Left lung (tissue), 10 donors: ENCODE data around the gene CCDC85A. TPM values are rescaled to one million over a fixed set of nuclear protein-coding genes. Genes with fewer than 3 reads are reported as not detected.
A peak's percentile ranks its signal among the peaks of the same experiment; 100 is the strongest.

Source experiments
- ATAC-seq: fragments of 200-7000 bp; cut with Tn5 transposase; one replicate; pipeline ENCODE4 v1.9.1; 2020; ENCODE audit warnings: moderate library complexity
- DNase-seq, 4 donors: peaks; one replicate each; pipeline ENCODE4 v3.0.0-alpha.2; 2013 to 2020
- H3K27ac ChIP-seq, 2 donors: fragments of 200-600 bp; sonication (generic) in 1 of 2; one replicate each; pipeline versions ENCODE4 v1.5.0 to v1.8.0; 2020 to 2021
- H3K27me3 ChIP-seq, 2 donors: fragments of 200-600 bp; sonication (generic) in 1 of 2; one replicate each; pipeline versions ENCODE4 v1.5.0 to v1.8.0; 2020 to 2021
- H3K36me3 ChIP-seq, 2 donors: fragments of 200-600 bp; sonication (generic) in 1 of 2; one replicate each; pipeline versions ENCODE4 v1.5.0 to v1.8.0; 2020 to 2021
- H3K4me1 ChIP-seq, 2 donors: fragments of 200-600 bp; one replicate each; pipeline ENCODE4 v1.8.0; 2021
- H3K4me3 ChIP-seq, 2 donors: fragments of 200-600 bp; sonication (generic) in 1 of 2; one replicate each; pipeline versions ENCODE4 v1.5.0 to v1.8.0; 2020 to 2021; ENCODE audit warnings: mild to moderate bottlenecking in 1 of 2
- H3K9me3 ChIP-seq, 2 donors: fragments of 200-600 bp; sonication (generic) in 1 of 2; one replicate each; pipeline versions ENCODE4 v1.5.0 to v1.8.0; 2020 to 2021
- intact Hi-C, 2 donors: fragments of 100-400 bp; cut with DNase I; formaldehyde crosslinking; loops; one replicate each; pipeline versions ENCODE4 v1.11.2 to v1.14.2; 2022
- polyA plus RNA-seq, 6 donors: library from polyadenylated mRNA; unstranded; fragments of 120-200 nt; gene quantifications; one replicate each; pipeline ENCODE4 v1.2.1, GENCODE V29; 2013; ENCODE audit not compliant: insufficient read length in 6 of 6
- total RNA-seq, 2 donors: library from RNA; stranded (reverse); fragmentation: NEBNext Ultra II Directional; extraction: Animal tissue kit (Norgen Biotek cat#: 25700); gene quantifications; one replicate each; pipeline ENCODE4 v1.2.1, GENCODE V29; 2021
- TF ChIP-seq, protein P1 (sequence below), 2 donors: fragments of 200-600 bp; sonication (generic) in 1 of 2; IDR thresholded peaks; one replicate each; pipeline versions ENCODE4 v1.5.0 to v1.8.0; 2021; ENCODE audit warnings: antibody characterized with exemption in 2 of 2
- donor health status: DM: no; HTN: yes; CAD: no.
- donor health status: DM: no; HTN: no; CAD: no.

The CCDC85A gene
- total and polyA plus RNA-seq, 8 donors = 1.2 to 8.7 (median 2.2) TPM

GRCh38 chr2:56182420-56182819, 1.4 kb upstream of the CCDC85A start:
- TF ChIP-seq, protein P1, sequence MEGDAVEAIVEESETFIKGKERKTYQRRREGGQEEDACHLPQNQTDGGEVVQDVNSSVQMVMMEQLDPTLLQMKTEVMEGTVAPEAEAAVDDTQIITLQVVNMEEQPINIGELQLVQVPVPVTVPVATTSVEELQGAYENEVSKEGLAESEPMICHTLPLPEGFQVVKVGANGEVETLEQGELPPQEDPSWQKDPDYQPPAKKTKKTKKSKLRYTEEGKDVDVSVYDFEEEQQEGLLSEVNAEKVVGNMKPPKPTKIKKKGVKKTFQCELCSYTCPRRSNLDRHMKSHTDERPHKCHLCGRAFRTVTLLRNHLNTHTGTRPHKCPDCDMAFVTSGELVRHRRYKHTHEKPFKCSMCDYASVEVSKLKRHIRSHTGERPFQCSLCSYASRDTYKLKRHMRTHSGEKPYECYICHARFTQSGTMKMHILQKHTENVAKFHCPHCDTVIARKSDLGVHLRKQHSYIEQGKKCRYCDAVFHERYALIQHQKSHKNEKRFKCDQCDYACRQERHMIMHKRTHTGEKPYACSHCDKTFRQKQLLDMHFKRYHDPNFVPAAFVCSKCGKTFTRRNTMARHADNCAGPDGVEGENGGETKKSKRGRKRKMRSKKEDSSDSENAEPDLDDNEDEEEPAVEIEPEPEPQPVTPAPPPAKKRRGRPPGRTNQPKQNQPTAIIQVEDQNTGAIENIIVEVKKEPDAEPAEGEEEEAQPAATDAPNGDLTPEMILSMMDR (IDR thresholded peaks at IDR 0.05) = no peak
- intact Hi-C loops = loop anchor here in 1 of 2 donors (5.0 kb wide), 1 partner anchor 570 kb away; no protein-coding TSS in a partner anchor

DNA sequence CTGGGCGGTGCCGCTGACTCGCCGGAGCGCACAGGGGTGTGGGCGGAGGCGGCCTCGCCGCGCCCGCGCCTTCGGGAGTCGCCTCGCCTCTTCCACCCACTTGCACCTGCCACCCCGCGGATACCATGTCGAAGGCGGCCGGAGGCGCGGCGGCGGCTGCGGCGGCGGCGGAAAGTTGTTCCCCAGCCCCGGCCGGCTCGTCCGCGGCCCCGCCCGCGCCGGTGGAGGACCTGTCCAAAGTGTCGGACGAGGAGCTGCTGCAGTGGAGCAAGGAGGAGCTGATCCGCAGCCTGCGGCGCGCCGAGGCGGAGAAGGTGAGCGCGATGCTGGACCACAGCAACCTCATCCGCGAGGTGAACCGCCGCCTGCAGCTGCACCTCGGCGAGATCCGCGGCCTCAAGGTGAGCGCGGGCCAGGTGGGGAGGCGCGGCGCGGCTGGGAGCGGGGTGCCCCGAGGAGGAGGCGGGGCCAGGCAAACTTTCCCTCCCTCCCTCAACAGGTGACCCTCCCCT, 766 bp downstream of the CCDC85A start:
- Histone ChIP-seq H3K4me3 (peak overlapping the region; percentile 53 to 61), H3K27ac (peak overlapping the region; percentile 74 to 76), H3K36me3 (no peaks in the 10 kb centered on the region), H3K27me3 (peaks cover 0 to 56% of the 10 kb centered on the region in 2 donors), H3K4me1 (peaks cover 0 to 35% of the 10 kb centered on the region in 2 donors), H3K9me3 (no peaks in the 10 kb centered on the region)
- intact Hi-C loops = loop anchor here in 1 of 2 donors (5.0 kb wide), 1 partner anchor 568 kb away; no protein-coding TSS in a partner anchor
- TF ChIP-seq, protein P1 (IDR thresholded peaks at IDR 0.05) = no peak
- ATAC-seq = peak; percentile 60
- DNase-seq = peak in 3 of 4 donors; percentile 7 to 85 (median 34)

More at GRCh38 chr2:56182420-56182819, 1.4 kb upstream of the CCDC85A start:
- no peak for ATAC-seq
- Histone ChIP-seq H3K36me3 (no peaks in the 10 kb centered on the region), H3K9me3 (no peaks in the 10 kb centered on the region), H3K27ac (no peak overlapping the region), H3K4me3 (no peak overlapping the region), H3K4me1 (peaks cover 0 to 30% of the 10 kb centered on the region in 2 donors), H3K27me3 (peaks cover 0 to 57% of the 10 kb centered on the region in 2 donors)
- no peak for DNase-seq

DNA sequence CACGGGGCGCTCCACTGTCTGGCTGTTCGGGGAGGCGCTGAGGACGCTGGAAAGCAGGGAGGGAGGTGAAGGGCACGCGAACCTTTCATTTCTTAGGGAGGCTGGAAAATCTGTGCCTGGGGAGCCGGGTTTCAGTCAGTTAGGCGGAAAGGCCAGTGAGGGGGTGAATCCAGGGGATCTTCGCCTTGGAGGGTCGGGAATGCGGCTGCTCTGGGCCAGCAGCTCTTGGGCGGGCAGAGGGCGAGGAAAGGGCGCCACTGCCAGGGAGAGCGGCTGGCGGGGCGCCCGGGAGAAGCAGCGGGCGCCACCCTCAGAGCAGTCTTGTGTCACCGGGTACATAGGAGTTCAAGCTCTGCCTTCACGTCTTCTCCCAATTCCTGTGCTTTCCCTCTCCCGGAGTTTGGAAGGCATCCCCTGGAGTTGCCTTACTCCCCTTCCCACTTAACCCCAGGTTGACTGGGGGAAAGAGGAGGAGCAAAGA, 1.4 kb downstream of the CCDC85A start:
- TF ChIP-seq, protein P1 (IDR thresholded peaks at IDR 0.05) = no peak
- intact Hi-C loops = no loop called here
- H3K9me3 ChIP-seq = no peaks in the 10 kb centered on the region
- DNase-seq = peak in 3 of 4 donors; percentile 26 to 80 (median 37)
- H3K36me3 ChIP-seq = no peaks in the 10 kb centered on the region
- H3K27me3 ChIP-seq = peaks cover 0 to 54% of the 10 kb centered on the region in 2 donors
- peaks cover 0 to 35% of the 10 kb centered on the region in 2 donors for H3K4me1 ChIP-seq
- peak overlapping the region; percentile 53 to 61 for H3K4me3 ChIP-seq
- H3K27ac ChIP-seq = peak overlapping the region; percentile 74 to 76
- peak; percentile 64 for ATAC-seq

- intact Hi-C loops = no loop called here
- TF ChIP-seq, protein P1 (IDR thresholded peaks at IDR 0.05) = peak; percentile 21 to 52
- Histone ChIP-seq H3K36me3 (no peaks in the 10 kb centered on the region), H3K27ac (peak overlapping the region; percentile 74 to 76), H3K4me1 (peaks cover 0 to 35% of the 10 kb centered on the region in 2 donors), H3K27me3 (peaks cover 0 to 54% of the 10 kb centered on the region in 2 donors), H3K9me3 (no peaks in the 10 kb centered on the region), H3K4me3 (peak overlapping the region; percentile 53 to 61)
- DNase-seq (peak in 3 of 4 donors; percentile 23 to 69 (median 57)), ATAC-seq (peak; percentile 63)
Observed at GRCh38 chr2:56185582-56186046, 1.8 kb downstream of the CCDC85A start.

DNA sequence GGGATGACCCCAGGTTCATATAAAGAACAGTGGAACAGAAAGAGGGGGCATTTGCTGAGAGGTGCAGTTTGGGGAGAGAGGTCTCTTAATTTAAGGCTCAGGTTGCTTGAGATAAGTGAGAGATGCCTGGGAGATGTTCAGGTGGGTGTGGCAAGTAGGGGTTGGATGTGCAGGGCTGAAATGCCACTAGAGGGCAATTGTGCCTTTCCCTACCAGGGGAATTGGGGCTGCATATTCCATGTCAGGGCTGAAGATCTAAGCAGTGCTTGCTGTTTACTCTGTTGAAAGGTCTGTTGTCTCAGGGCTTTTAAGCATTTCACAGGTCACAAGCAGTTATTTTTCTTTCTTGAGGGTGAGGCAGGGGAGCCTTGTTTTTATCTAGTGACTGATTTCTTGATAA, 7.8 kb downstream of the CCDC85A start:
- peaks cover 0 to 5% of the 10 kb centered on the region in 2 donors for H3K4me1 ChIP-seq
- H3K9me3 ChIP-seq = no peaks in the 10 kb centered on the region
- H3K36me3 ChIP-seq = no peaks in the 10 kb centered on the region
- peak in 1 of 4 donors; percentile 11 for DNase-seq
- no peak overlapping the region for H3K4me3 ChIP-seq
- intact Hi-C loops = no loop called here
- peaks cover 0 to 11% of the 10 kb centered on the region in 2 donors for H3K27me3 ChIP-seq
- H3K27ac ChIP-seq = no peak overlapping the region
- TF ChIP-seq, protein P1 (IDR thresholded peaks at IDR 0.05) = peak; percentile 29 to 36
- ATAC-seq = peak; percentile 96
